EH (cell line): ENCODE data around the gene PPP1CB.

Source experiments
- DNase-seq: peaks from one replicate; pipeline ENCODE4 v3.0.0-alpha.2; 2015; ENCODE audit warnings: low read depth

PPP1CB gene

DNA sequence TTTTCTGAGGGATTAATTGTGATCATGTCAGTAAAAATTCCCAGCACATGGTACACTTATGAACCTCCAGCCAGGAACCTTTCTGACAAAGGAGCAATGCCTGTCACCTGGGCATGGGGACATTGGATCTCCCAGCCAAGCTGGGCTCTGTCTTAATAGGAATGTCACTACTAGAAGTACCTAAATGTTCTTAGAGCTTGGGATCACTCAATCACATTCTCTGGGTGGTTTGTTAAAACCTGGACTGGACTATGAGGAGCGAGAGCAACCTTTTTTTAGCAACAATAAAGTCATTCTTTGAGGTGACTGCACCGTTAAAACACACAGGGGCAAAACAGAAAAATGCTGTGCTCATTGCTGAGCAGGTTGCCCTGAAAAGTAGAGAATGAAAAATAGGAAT, 6.4 kb upstream of the PPP1CB start:
- DNase-seq, result no peak

DNA sequence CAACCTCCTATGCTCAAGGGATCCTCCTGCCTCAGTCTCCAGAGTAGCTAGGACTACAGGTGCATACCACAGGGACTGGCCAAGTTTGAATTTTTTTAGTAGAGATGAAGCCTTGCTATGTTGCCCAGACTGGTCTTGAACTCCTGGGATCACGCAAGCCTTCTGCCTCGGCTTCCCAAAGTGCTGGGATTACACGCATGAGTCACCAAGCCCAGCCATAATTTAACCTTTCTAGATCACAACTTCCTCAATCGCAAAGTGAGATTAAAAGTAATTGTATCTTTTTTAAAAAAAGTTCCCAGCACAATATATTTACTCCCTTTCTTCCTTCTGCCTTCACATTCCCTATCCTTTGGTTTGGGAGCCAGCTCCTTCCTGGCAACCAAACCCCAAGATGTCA, 5.8 kb upstream of the PPP1CB start:
- no peak for DNase-seq

DNA sequence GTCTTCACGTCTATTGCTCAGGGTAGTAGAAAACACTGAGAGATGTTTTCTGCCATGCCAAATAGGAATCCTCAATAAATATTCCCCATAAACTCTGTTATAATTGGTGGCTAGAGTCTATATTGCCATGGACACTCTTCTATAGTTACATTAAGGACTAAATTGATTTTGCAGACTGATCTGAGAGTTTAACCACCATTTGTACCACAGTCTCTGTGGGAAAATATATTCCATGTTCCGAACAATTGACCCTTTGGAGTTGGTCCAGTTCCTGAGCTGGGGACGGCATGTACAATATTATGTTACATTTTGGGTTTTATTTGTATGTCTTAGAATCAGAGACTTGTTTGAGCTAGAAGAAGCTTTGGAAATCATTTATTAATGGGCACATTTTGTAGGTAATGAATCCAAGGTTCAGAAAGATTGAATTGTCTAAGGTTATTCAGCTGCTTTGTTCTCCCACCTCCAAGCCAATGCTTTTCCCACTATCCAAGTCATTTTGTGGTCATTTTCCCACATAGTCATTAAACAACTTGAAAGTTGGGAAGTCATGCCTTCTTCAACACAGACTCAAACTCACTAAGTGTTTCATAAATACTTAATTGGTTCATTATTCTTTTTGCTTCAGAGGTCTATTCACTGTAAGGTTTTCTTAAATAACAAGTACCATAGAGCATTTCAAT, 5.1 kb upstream of the PPP1CB start:
- DNase-seq, result no peak

DNA sequence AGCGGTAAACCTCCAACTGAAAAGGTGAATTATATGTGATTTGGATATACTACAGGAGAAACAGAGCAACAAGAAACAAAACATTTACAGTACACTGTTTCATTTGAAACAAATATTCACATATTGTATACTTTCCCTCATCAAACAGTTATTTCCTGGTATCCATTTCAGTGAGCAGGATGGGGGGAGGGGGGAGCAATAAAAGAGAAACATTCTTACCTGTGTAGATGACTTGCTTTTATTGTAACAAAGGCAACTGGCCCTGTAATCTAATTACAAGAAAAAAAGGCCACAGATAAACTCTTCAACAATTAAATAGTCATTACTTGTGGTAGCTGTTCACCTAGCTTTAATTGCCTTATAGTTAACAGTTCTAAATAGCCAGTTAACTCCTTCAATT, 3.9 kb upstream of the PPP1CB start:
- no peak for DNase-seq

DNA sequence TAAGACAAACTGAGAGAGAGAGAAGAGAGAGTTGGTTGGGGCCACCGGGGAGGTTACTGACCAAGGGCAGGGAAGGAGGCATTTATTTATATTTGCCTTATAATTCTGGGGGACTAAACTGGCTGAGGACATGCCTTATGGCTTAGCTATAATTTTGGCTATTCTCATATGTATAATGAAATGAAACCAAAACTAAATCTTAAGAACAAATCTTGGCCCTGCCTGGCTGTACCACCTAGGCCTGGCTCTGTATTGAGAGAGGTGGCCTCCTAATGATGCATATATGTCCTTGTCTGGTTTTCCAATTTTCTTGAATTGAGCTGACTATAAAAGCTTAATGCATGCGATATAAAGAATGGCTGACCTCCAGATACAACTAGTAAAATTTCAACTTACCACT, 3.5 kb upstream of the PPP1CB start:
- no peak for DNase-seq

DNA sequence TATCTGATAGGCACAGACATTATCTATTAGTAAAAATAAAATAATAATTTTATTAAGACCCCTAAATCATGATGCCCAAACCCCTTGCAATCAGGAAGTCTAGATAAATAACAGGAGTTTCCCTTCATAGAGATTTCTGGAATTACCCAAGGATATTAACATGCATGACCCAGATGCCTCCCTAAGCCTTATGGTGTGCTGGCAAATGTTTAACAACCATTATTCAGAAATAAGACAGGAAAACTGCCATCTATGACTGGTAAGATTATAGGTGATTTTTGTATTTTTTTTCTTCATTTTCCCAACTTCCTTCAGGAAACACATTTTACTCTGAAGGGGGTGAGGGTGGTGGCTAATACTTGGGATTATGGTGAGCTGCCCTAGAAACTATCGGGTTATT, 2.7 kb upstream of the PPP1CB start:
- DNase-seq, result no peak

DNA sequence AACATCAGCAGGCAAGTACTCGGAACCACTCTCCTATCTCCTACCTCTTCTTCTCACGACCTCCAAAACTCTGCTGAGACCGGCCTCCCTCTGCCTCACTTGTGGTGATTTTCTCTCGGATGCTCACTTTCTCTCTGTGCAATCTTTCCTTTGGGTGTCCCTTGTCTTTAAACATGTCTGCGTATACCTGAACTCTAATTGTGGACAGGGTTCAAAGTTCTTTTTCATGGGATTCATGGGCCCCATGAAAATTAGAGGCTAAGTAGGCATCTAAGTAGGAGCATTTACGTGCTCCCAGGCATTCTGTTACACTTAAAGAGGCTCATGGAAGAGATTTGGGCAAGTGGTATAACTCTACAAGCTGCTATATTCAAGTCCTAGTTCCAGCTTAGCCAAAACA, 2.1 kb upstream of the PPP1CB start:
- no peak for DNase-seq

DNA sequence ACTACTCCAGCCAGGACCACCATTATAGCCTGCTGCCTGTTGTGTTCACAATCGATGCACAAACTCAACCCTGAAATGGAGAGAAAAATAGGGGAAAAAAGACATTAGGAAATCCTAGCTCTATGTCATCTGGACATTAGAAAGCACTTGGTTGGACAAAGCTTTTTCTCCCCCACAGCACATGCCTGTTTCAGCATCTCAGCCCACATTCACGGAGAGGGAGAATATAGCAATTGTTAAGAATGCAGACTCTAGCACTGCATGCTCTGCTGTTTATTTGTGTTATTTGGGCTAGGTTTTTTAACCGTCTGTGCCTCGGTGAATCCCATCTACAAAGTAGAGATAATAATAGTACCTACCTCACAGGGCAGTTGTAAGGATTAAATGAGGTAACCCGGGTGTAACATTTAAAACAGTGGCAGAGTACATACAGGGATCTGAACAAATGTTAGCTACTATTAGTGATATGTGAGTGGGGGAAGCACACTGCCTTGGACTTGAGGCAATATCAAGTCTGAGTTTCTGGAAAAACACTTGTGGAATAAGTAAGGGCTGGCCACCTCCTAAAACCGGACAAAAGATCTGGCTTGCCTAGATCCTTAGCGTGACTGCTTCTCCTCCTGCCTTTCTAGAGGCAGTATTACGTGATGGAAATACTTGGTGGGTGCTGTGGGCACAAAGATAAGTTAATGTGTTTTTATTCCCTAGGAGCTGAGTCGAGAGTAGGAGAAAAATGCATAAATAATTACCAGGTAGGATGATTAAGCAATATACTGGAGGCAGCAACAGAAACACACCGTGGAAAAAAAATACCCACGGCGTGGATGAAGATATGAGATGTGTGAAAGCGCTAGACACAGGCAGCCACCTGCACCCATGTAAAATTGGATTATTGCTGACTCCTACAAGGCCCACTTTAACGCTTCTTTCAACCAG, 1.0 kb upstream of the PPP1CB start:
- peak; percentile 58 for DNase-seq

DNA sequence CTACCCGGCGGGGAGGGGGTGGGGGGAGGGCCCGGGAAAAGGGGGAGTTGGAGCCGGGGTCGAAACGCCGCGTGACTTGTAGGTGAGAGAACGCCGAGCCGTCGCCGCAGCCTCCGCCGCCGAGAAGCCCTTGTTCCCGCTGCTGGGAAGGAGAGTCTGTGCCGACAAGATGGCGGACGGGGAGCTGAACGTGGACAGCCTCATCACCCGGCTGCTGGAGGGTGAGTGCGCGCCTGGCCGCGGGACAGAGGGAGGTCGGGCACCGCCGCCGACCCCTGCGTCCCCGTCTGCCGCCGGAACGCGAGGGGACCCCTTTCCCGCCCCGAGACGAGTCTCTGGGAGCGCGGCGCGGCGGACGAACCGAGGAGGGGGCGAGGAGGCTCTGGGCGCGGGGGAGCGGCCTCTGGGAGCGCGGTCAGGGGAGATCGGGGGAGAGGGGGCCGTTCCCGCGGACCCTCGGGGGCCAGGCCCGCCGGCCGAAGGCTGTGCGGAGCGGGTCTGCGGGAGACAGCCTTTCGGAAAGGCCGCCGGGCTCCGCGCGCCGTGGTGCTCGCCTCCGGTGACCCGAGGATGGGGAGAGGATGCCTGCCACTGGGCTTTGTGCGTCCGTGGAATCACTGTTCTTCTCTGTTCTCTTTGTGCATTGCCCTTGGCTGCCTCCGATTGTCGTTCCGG, 463 bp downstream of the PPP1CB start:
- peak; percentile 34 for DNase-seq

DNA sequence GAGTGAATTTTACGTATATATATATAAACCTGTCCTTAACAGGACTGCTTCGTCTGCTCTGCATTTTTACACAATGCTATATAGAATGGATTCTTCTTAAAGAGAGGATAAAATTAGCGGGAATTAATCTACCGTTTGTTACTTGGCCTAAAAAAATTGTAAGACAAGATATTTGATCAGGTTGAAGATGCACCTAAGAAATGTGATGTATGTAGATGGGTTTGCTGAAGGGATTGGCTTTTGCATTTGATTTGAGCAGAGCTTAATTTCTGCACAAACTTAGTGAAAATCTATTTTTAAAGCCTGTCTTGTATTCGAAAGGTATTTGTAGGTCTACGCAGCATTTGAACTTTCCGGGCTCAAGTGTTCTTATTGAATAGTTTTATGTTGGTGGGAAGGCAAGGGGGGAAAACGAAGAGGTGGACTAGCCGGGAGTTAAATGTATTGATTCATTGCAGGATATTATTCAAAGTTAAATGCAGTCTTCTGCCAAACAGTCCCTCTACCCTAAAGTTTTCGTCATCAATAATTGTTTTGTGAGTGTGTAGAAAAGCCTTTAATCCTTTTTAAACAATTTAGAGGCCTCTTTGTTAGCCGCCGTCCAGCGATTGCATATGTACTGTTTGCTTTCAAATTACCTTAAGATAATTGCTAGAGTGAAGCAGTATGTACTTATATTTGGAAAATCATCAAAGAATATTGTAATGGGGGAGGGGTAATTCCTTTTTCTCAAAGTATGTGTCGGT, 1.2 kb downstream of the PPP1CB start:
- DNase-seq, result no peak

DNA sequence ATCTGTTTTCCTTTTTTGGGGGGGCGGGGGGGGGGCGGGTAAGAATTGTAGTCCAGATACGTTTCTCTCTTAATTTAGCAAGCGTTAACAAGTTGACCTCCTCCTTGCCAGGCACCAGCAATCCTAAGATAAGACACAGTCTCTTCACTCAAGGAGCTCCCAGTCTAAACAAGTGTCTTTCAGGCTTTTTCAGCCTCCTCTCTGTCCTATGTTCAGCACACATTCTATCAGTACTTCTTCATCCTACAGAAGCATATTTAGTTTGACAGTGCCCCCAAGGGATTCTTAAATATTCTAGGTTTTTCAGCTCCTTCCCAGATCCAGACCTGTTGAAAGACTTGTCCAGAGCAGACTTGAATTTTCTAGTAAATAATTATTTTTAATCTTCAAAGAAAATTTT, 2.7 kb downstream of the PPP1CB start:
- DNase-seq, result peak; percentile 29

DNA sequence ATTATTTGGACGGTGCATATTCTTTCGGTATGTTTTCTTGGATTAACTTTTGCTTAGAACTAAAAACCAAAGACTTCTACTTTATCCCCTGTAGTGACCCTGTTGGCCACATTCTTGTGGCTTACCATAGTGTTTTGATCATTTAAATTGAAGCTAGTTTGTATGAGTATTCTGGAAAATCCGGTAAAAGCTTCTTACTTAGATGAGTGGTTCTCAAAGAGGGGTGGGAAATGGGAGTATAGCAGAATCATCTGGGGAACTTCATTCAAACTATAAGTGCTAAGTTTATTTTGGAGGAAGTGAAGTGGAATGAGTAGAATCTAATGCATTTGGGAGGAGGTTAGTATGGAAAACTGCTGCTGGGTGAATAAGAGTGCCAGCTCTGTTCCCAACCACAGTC, 3.8 kb downstream of the PPP1CB start:
- peak; percentile 33 for DNase-seq

DNA sequence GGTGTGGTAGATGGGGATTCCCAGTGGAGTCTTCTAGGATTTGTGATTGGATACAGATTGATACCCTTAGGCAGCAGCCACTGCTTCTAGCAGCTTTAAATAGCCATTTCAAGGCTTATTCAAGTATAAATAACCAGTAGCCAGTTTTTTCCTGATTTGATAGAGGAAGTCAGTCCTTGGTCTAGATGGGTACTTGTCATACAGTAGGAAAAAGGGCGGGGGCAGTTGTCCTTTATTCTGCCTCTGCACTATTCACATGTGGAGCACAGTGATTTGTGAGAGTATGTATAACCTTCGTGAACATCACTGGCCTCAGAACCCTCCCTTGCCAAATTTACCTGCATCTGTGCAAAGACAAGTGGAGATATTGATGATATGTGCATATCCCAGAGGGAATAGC, 6.8 kb downstream of the PPP1CB start:
- DNase-seq, result no peak

DNA sequence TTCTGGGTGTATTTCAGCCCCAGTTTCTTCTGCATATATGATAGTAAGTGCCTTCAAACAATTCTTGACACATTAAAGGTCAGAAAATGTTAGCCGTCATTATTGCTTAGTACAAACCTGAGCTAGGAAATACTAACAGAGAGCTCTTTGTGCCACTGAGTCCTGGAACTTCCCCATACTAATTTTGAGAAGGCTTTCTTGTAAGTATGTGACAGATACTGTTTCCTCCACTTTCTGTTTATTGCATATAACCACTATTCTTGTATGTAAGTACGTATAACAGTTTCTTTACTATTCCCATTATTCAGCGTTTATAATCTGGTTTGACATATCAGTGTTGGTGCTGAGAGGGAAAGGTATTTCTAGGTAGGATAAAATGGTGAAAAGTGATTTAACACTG, 9.8 kb downstream of the PPP1CB start:
- DNase-seq, result no peak

DNA sequence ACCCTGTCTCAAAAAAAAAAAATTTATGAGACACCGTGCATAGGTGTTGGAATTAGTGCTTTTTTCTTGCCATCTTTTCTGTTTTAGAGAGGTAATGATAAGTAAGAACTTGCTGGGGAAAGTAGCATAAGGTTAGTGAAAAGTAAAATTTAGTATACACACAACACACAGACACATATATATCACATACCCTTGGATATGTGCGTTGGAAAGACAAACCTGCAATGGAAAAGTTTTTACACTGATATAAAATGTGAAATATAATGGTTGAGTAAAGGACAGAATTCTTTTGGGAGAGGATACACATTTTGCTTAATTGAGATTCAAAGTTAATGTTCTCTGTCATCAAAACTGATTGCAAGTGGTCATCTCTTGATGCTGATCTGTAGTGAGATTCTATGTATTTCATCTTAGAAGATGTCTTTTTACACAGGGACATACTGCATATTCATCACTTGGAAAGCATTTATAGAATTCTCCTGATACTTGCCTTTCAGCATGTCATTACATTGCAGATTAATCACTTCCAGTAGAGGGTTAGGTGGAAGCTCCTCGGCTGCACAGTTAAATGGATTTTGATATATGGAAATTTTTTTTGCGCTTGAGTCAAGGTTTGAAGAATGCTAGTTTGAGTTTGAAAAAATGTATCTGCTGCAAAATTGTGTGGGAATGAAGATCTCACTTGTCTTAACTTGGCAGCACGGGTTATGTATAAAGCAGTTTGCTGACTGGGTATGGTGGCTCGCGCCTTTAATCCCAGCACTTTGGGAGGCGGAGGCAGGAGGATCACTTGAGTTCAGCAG, 13.5 kb downstream of the PPP1CB start:
- peak; percentile 63 for DNase-seq

DNA sequence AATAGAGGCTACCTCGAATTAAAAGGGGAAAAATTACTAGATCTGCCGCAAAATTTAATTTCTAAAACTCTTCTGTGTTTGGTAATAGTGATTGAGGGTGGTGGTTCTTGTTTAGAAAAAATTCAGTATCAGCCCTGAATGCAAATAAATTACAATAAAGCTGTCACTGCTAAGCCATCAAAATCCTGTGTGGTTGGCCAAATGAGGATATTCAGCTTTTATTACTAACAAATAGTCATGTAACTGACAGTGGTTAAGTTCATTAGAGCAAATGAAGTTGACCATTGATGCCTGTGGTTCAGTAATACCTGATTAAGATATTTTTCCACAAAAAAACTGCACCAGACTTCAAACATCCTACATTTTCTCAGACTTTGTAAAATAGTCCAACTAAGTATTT, 14.4 kb downstream of the PPP1CB start:
- DNase-seq, result no peak

DNA sequence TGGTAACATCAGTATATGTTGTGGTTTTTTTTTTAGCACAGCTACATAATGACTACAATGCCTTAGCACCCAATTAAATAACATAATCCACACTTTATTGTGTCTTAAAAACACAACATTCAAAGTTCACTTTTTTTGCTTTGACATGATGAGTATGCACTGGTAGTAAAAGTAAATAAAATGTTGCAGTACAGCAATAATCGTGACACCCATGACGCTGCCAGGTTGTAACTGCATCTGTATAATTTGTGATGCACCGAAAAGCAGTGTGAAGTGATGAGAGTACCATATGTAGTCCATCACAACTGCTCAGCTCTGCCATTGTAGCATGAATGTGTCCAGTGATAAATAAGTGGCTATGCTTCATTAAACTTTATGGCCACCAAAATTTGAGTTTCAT, 15.7 kb downstream of the PPP1CB start:
- no peak for DNase-seq

DNA sequence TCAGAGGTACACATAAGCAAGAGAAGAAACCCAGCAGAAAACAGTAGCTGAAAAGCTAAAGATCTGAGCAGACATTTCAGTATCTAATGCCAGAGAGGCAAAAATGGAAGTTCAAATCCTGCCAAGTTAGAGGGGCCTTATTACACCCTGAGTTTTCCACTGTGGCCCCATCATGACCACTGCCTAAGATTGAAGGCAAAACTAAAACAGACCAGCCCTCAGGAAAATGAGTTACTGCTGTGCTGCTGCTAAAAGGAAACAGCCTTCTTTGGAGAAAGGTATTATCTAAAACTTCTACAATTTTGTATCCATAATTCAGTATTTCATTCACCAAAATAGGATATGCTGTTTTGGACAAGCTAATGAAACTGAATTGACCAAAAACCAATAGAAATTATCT, 16.8 kb downstream of the PPP1CB start:
- no peak for DNase-seq

DNA sequence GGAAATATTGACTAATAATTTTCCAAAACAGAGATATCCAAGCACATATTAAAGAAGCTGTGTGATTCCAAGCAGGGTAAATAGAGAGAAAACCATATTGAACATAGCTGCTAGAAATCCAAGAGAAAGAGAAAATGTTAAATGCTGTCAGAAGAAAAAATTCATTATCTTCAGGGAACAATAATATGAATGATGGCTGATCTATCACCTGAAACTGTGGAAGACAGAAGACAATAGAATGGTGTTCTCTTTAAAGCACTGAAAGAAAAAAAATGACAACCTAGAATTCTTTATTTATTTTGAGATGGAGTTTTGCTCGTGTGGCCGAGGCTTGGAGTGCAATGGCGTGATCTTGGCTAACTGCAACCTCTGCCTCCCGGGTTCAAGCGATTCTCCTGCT, 17.3 kb downstream of the PPP1CB start:
- no peak for DNase-seq

DNA sequence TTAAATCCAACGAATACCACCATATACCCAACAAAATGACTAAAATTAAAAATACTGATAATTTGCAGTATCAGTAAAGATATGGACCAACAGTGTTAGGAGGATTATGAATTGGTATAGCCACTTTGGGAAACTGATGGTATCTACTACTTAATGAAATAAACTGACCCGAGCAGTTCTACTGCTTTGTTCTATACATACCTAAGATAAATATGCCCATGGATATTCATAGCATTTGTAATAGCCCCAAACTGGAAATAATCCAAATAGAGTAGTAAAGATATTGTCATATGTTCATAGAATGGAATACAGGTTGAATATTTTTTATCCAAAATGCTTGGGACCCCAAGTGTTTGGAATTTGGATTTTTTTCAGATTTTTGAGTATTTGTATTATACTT, 20.7 kb downstream of the PPP1CB start:
- DNase-seq, result no peak

DNA sequence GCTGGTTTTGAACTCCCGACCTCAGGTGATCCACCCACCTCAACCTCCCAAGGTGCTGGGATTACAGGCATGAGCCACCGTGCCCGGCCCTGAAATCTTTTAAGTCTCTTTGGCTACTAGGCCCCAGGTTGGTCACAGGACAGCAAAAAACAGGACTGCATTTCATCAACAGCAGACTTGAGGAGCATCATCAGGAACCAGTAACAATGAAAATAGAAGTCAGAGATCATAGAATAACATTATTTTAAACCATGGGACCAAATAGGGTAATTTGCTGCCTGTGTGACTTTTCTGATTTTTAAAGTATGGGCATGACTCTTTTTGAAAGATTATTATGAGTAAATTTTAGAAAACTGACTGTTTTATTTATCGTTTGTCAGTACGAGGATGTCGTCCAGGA, 24.8 kb downstream of the PPP1CB start:
- no peak for DNase-seq

DNA sequence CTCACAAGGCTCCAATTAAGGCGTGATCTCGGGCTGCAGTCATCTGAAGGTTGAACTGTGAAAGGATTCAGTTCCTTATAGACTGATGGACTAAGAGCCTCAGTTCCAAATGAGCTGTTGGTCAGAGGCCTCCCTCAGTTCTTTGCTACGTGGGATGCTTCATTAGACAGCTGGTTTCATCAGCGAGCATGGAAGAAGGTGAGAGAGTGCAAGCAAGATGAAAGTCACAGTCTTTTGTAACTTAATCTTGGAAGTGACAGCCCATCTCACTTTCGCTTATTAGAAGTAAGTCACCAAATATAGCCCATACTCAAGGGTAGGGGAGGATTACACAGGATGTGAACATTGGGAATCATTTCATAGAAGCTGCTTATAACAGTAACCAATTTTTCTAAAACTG, 26.8 kb downstream of the PPP1CB start:
- no peak for DNase-seq
